WI38 (cell line): Measurements from ENCODE around the gene HTRA3.
"Not testable (repeated sequence)": the region's sequence is repeated elsewhere in the genome, so short reads cannot be mapped to it uniquely, and the experiment has no call there.

Source experiments
- H3K4me3 ChIP-seq: 2 replicates; pipeline ENCODE4 v1.5.1; 2011; ENCODE audit warnings: low read depth, mild to moderate bottlenecking, control low read depth, low read length
- CTCF ChIP-seq: IDR thresholded peaks from 2 replicates; pipeline ENCODE4 v1.5.1; 2012; ENCODE audit warnings: low read depth, mild to moderate bottlenecking, control low read depth, low read length

The HTRA3 gene

GRCh38 chr4:8346838-8347605 is 77.5 kb downstream of the HTRA3 start:
- no peak overlapping the region for H3K4me3 ChIP-seq
- TF ChIP-seq CTCF = no peak

DNA sequence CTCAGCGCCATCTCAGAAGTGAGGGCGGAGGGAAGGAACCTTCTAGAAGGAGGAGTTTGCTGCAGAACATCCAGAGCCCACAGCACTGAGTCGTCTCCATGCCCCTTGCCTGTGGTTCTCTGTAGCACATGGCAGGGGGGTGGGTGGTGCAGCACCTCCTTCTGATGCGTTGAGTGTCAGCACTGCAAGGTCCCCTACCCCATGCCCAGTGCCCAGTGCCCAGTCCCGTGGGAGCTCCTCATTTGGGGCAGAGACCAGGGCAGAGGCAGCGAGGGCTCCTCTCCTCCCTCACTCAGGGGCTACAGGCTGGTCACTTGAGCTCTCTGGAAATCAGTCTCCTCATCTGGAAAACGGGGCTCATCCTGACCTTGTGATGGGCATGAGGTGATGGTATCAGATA is 78.1 kb downstream of the HTRA3 start:
- H3K4me3 ChIP-seq = no peak overlapping the region
- no peak for TF ChIP-seq CTCF

DNA sequence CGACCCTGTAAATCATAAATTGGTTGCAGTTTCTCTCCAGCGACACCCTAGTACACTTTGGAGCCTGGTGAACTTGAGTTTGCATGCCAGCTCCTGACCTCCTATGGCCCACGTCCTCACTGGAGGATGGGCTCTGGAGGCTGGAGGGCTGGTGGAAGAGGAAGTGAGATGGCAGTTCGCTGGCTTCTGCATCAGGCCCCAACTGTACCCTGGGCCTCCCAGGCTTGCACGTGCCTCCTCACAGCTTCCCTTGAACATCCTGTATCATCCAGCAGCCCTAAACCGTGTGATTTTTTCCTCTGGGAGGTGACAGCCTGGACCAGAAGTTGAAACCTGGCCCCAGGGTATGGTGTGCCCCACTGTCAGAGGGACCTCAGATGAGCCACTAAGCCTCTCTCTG is 78.5 kb downstream of the HTRA3 start:
- H3K4me3 ChIP-seq = no peak overlapping the region

GRCh38 chr4:8349236-8349635 is 79.7 kb downstream of the HTRA3 start:
- not testable (repeated sequence) for H3K4me3 ChIP-seq

More for the DNA sequence above, 78.5 kb downstream of the HTRA3 start:
- TF ChIP-seq CTCF = no peak

GRCh38 chr4:8349664-8350236 is 80.2 kb downstream of the HTRA3 start:
- TF ChIP-seq CTCF = no peak
- no peak overlapping the region for H3K4me3 ChIP-seq

DNA sequence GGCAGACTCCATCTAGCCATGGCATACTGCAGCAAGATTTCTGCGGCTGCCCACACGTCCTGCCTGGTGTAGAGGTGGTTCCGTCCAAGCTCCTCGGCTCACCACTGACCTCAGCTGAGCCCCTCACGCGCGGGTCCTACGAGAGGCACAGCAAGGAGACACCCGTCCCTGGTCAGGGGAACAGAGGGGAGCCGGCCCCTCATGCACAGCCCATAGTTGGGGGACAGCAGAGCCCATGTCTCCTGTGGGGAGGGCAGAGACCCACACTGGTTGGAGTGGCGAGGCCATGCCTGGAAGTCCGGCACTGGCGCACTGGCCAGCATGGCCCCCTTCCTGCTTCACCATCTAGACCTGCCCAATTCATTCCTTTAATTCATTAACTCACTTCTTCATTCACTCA is 80.8 kb downstream of the HTRA3 start:
- TF ChIP-seq CTCF = no peak
- H3K4me3 ChIP-seq = no peak overlapping the region

GRCh38 chr4:8350841-8351461 is 81.4 kb downstream of the HTRA3 start:
- no peak for TF ChIP-seq CTCF
- H3K4me3 ChIP-seq = no peak overlapping the region
